ENCODE results near the gene ZNF407.

- no peak for TF ChIP-seq CTCF (IDR thresholded peaks at IDR 0.05)
- TF ChIP-seq POLR2A (IDR thresholded peaks at IDR 0.05): no peak
Observed at GRCh38 chr18:74856434-74856833, 258.8 kb downstream of the ZNF407 start.

All from heart left ventricle (tissue), 13 donors.